DMS153 treated with DMSO at 0.1 percent for 48 hours (cell line): ENCODE measurements around the gene FGD6.
"Not testable (repeated sequence)": the region's sequence is repeated elsewhere in the genome, so short reads cannot be mapped to it uniquely, and the experiment has no call there.

Source experiments
- DNase-seq: peaks from one replicate; lab custom pipeline; 2025; ENCODE audit not compliant: unreplicated experiment; lab: John Stamatoyannopoulos, UW

FGD6 gene

DNA sequence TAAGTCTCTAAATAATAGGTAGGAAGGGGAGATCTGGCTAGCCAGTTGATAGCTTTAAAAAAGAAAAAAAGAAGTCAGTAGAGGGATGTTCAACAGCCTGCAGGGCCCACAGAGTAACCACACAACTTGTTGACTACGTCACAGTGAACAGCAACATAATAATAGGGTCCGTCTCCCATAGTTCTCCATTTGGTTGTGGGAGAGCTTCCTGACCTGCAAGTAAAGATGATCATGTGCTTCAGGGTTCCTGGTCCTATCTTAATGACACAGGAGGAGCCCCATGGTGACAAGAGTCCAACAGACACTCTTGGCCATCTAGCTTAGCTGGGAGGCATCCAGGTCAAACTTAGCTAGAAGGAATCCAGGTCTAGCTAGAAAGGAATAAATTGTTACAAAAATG is 36.2 kb downstream of the FGD6 start:
- DNase-seq = no peak

GRCh38 chr12:95179011-95179410 is 38.3 kb downstream of the FGD6 start:
- no peak for DNase-seq

DNA sequence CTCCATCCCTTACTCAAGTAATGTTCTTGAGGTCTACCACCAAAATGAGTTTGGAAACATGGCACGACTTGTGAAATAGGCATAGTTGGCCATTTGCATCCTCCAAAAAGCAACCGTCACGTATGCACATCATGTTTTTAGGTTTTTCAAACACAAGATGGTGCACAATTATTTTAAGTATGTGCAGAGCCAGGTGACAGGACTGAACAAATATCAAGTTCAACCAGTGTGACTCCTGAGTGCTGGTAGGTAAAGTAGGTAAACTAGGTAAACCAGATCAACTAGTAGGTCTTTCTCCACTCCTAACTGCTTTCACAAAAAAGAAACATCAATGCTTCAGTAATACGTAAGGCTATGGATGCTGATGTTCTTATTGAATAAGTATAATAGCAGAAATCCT is 39.1 kb downstream of the FGD6 start:
- no peak for DNase-seq

DNA sequence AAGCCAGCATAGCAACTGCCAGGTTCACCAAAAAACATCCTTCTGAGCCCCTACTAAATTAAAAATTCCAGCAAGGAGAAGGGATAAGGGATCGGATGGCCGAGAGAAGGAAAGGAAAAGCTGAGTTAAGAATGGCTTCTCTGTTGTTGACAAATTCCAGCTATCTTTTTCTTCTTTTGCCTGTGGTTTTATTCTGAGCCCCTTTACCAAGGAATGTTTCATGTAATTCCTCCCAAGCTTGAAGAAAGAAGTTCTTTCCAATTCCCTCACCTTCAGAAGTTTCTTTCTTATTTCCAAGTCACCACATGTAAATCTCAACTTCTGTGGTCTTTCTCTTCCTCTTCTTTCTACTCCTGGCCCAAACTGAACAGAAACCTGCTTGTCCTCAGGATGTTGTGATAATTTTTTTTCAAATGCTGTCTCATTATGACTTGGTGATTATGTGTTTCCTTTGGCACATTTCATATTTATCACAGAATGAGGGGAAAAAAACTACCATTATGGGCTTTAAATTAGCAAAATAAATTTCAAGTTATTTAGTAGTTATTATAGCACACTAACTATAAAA is 40.0 kb downstream of the FGD6 start:
- no peak for DNase-seq

DNA sequence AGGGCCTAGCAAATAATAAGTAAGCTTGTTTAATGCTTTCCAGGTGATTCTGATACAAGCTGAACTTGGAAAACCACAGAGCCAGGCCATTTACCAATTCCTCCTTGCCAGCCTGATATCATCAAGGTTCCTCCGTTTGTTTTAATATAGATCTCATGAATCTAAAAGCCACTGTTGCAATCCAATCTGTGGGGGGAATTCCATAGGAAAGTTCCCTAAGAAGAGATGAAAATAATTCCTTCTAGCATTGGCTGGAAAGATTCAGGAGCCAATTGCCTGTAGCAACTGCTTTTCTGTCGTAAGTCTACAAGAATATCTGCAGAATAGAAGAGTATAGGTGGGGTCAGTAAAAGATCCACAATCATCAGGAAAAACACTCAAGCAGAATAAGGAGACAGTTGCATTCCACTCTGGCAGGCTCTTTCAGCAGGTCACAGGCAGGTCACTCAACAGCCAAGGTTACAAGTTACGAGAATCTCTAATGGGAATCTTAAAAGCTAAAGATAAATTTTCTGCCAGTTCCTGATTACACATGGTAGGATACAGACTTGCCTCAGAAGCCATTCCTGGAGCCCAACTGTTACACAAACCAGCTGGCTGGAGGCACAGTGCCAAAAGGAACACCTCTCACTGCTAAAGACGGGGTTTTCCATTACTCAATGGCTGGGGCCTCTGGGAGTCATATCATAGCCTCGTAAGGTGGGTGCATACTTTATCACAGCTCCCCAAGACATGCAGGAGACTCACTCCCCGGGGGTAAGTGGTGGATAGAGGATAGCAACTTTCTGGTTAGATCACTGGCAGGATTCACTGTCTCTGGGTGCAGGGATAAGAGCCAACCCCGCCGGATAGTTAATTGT is 43.6 kb downstream of the FGD6 start:
- DNase-seq = no peak

DNA sequence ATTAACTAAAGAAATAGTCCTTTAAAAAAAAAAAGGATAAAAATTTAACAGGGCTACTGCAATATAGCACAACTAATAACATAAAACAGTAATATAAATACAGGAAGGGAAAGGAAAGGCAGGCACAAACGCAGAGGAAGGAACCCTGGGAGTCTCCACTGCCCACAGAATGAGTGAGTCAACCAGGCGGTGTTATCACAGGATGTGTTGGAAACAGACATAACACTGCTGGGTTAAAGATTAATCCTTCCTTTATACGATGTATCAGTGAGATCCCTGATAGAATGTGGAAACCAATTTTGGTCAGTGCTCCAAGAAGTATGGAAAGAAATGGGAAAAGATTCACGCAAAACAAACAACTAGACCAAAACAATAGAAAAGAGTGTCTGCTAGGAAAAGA is 47.9 kb downstream of the FGD6 start:
- DNase-seq = no peak

DNA sequence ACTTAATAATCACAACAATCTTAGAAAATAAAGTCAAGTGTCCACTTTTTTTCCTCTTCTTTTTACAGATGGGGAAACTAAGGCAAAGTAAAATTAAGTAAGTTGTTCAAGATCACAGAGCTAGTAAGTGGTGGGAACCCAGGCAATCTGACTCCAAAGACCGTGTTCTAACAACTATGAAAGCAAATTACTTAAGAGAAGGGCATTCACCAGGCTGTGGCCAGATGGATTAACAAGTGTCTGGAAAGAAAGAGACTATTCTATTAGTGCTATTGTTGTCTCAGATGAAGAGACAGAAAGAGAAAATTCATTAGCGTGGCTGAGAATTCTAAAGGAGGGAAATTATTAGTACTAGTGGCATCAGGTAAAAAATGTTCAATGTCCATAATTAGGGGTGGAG is 48.5 kb downstream of the FGD6 start:
- no peak for DNase-seq

- no peak for DNase-seq
Measured at GRCh38 chr12:95164656-95165055, 52.6 kb downstream of the FGD6 start.

GRCh38 chr12:95158919-95159318 is 58.3 kb downstream of the FGD6 start:
- DNase-seq = no peak

- no peak for DNase-seq
Measured at GRCh38 chr12:95151821-95152220, 65.4 kb downstream of the FGD6 start.

DNA sequence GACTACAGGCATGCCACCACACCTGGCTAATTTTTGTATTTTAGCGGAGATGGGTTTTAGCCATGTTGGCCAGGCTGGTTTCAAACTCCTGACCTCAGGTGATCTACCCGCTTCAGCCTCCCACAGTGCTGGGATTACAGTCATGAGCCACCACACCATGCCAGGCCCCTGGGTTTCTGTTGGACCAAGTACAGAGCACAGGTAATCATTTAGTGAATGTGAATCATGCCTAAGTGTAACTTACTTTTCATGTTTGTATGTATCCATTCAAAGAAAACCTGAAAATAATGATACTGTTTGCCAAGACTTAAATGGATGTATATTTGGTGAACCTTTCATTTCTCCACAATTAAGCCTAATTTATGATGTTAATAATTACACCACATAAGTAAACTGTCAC is 65.9 kb downstream of the FGD6 start:
- DNase-seq = no peak

GRCh38 chr12:95150501-95150900 is 66.8 kb downstream of the FGD6 start:
- no peak for DNase-seq

- no peak for DNase-seq
Measured at GRCh38 chr12:95147866-95148265, 69.4 kb downstream of the FGD6 start.

GRCh38 chr12:95146769-95147168 is 70.5 kb downstream of the FGD6 start:
- DNase-seq = no peak

DNA sequence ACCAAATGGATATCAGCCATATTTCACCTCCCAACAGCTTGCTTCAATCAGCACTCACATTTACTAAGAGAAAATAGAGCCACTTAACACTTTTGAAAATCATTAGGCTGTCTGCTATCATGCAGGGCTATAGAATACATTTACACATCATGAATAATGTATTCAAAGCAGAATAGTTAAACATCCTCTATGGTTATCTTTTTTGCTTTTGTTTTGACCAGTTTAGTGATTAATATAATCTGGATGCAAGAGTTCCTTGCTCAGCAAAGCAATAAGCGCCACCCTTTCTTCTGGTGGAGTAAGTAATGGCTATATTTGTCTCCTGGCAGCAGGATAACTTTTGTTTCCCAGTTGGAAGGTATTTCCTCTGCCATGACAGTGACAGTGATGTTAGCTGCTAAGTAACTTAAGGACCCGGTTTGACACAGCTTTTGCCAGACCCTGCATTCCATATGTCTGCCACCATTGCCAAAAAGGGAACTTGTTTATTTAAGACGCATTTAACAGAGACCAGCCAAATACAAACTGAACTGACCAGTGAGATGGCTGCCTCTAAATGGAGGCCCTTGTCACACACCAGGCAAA is 73.6 kb downstream of the FGD6 start:
- DNase-seq = no peak

DNA sequence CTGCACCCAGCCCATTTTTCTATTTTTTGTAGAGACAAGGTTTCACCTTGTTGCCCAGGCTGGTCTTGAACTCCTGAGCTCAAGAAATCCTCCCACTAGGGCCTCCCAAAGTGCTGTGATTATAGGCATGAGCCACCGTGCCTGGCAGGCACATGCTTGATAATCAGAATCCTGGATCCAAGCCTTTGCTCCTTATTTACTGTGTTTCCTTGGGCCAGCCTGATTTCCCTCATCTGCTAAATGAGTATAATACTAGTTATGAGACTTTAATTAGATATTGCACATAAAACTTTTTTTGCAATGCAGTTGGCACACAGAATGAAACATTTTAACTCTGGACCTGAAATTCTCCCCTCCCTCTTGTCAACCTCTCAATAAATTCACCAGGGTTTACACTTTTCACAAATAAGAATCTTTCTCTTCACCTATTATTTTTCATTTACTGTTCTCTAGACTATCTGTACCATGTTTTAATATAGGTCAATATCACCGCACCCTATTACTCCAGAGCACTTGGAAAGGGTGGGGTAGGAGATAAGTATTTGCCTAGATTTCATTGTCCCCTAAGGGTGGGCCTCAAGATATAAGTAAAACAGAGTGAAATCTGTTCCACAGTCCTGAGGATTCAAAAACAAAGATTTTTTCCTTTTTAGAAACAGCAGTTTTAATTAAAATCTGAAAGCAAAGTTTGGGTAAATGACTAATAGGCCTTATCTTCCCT is 74.7 kb downstream of the FGD6 start:
- no peak for DNase-seq

DNA sequence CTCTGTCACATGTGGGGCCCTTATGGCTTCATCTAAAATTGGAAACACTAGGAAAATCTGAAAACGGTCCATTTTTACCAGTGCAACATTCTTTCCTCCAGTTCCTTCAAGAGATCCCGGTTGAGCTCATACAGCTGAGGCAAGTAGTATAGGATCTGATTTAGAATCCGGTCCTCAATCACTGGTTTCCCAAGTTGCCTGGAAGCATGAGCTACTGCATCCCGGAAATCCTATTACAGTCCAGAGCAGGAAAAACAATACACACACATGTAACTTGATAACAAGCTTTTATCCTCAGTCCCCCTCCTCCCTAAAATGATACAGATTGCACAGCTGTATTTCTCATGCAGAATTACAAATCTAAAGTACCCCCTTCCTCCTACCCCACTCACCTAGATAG is 76.0 kb downstream of the FGD6 start:
- no peak for DNase-seq

DNA sequence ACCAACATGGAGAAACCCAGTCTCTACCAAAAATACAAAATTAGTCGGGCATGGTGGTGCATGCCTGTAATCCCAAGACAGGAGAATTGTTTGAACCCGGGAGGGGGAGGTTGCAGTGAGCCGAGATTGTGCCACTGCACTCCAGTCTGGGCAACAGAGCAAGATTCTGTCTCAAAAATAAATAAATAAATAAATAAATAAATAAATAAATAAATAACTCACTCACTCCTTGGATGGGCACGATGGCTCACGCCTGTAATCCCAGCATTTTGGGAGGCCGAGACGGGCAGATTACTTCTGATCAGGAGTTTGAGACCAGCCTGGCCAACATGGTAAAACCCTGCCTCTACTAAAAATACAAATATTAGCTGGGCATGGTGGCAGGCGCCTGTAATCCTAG is 79.2 kb downstream of the FGD6 start:
- not testable (repeated sequence) for DNase-seq

- no peak for DNase-seq
Measured at GRCh38 chr12:95136598-95136997, 80.7 kb downstream of the FGD6 start.

DNA sequence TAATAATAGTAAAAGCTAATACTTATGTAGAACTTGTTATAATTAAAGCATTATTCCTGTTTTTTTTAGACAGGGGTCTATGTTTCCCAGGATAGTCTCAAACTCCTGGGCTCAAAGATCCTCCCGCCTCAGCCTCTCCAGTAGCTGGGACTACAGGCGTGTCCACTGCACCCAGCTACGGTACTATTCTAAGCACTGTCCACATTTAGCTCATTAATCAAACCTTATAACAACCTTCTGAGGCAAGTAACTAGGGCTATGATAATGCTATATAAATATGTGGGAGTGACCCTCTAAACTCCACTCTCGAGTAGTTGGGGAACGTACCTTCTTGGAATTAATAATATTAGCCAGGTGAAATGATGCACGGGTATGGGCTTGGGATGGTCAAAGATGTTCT is 83.2 kb downstream of the FGD6 start:
- DNase-seq = no peak

DNA sequence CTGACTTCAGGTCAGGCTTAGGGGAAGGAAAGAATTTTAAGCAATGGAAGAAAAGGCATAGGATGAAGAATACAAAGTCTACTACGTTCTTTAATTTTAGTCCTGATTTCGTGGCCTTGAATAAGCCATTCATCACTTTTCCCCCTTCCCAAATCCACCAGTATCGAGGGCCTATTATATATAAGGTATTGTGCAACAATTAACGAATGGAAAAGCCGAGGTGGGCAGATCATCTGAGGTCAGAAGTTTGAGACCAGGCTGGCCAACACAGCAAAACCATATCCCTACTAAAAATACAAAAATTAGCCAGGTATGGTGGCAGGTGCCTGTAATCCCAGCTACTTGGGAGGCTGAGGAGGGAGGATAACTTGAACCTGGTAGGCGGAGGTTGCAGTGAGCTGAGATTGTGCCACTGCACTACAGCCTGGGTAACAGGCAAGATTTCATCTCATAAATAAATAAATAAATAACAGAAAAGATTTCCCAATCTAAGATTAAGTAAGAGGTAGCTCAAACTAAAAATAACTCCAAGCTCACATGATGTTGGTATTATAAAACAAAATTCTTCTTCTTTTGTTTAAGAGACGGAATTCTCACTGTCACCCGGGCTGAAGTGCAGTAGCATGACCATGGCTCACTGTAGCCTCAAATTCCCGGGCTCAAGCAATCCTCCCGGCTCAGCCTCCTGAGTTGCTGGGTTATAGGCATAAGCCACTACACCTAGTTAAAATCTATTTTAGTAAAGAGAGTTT is 85.5 kb downstream of the FGD6 start:
- DNase-seq = no peak
